ENCODE measurements around the gene JAK1. TPM values are rescaled to one million over a fixed set of nuclear protein-coding genes. Genes with fewer than 3 reads are reported as not detected.

Gene JAK1
- total and polyA plus RNA-seq, 10 of the 15 experiments (the other 5 are each of a cell fraction or from before 2014, with no cell fraction given), result 9.6 to 45.5 (median 35.7) TPM

- H3K79me2 ChIP-seq (ENCODE audit: control insufficient read depth, insufficient read depth, low read length), result peaks cover 6% of the 10 kb centered on the region
- TF ChIP-seq JUNB (IDR thresholded peaks at IDR 0.05) (no peak), ZNF274 (IDR thresholded peaks at IDR 0.05; ENCODE audit: insufficient read depth, insufficient read length) (no peak), NR2F1 (conservative IDR thresholded peaks at IDR 0.05) (no peak), EED (IDR thresholded peaks at IDR 0.05; ENCODE audit: low read depth) (no peak), RCOR1 (conservative IDR thresholded peaks at IDR 0.05; ENCODE audit: low read depth, low read length) (no peak), PBX3 (IDR thresholded peaks at IDR 0.05; ENCODE audit: insufficient replicate concordance, low read depth, low read length) (no peak), ZNF217 (IDR thresholded peaks at IDR 0.05) (no peak), CEBPZ (IDR thresholded peaks at IDR 0.05; ENCODE audit: low read depth, low read length) (no peak), POLR2AphosphoS5 (IDR thresholded peaks at IDR 0.05; ENCODE audit: low read length) (no peak), CHD2 (IDR thresholded peaks at IDR 0.05; ENCODE audit: borderline replicate concordance, low read depth, low read length) (no peak), TCF3 (IDR thresholded peaks at IDR 0.05; ENCODE audit: borderline replicate concordance, insufficient read depth, low read depth, low read length) (no peak), MTA3 (IDR thresholded peaks at IDR 0.05; ENCODE audit: borderline replicate concordance, low read length) (no peak)
- FAIRE-seq (no peak), ATAC-seq (no peak), DNase-seq (ENCODE audit: low read depth, low spot score) (no peak)
- SMC1A ChIA-PET (ENCODE audit: uncharacterized antibody, unreplicated experiment), result interaction anchor here (0.7 to 1.0 kb wide), 2 partner anchors 14 to 78 kb away, joined by 3 read pairs; no protein-coding TSS in a partner anchor
- peaks cover 30% of the 10 kb centered on the region for H3K4me1 ChIP-seq (ENCODE audit: control insufficient read depth, insufficient read depth, low read length)
- no peak overlapping the region for H3K9ac ChIP-seq (ENCODE audit: control insufficient read depth, insufficient read depth, low read length)
- no peaks in the 10 kb centered on the region for H3K27me3 ChIP-seq (replicated peaks in 1 of 2; ENCODE audit: control insufficient read depth in 2 of 2, insufficient read depth in 2 of 2, low read length in 1 of 2)
- no peaks in the 10 kb centered on the region for H3K9me3 ChIP-seq (replicated peaks; ENCODE audit: control insufficient read depth, insufficient read depth, low read length)
- POLR2A ChIA-PET, result no interaction called here
- WGBS (ENCODE audit: insufficient coverage, insufficient replicate concordance, low lambda C conversion rate, missing lambda C conversion rate), result 92% methylated on average over 5 of the region's 5 CpGs
- H3K4me2 ChIP-seq (ENCODE audit: control insufficient read depth, insufficient read depth), result no peak overlapping the region
- H3K36me3 ChIP-seq (ENCODE audit: control insufficient read depth in 2 of 2, insufficient read depth in 2 of 2, low read length in 1 of 2), result peaks cover 1 to 5% of the 10 kb centered on the region in 2 experiments; a peak in 3 of 4 replicates
- CTCF ChIA-PET, result no interaction called here
- in situ Hi-C loops (cut with MboI), result no loop called here
- BruUV-seq (replicated peaks), result no TSS peak
- H3K4me3 ChIP-seq, result no peak overlapping the region
- no peaks in the 10 kb centered on the region; the same call in 1 of the 2 replicates for H4K20me1 ChIP-seq (ENCODE audit: control insufficient read depth, insufficient read depth)
- intact Hi-C loops (cut with micrococcal nuclease; ENCODE audit: unreplicated experiment), result no loop called here
- RAD21 ChIA-PET (ENCODE audit: unreplicated experiment), result no interaction called here
- H2AFZ ChIP-seq (ENCODE audit: control insufficient read depth, low read depth, low read length), result no peak overlapping the region
- no peak overlapping the region for H3K27ac ChIP-seq (ENCODE audit: control insufficient read depth, insufficient read depth)
Measured at GRCh38 chr1:64884261-64885040, 81.9 kb downstream of the JAK1 start.
